ENCODE results near the gene ATP5F1E. TPM values are rescaled to one million over a fixed set of nuclear protein-coding genes. Genes with fewer than 3 reads are reported as not detected.

Gene ATP5F1E
- total RNA-seq, 1 donor from 2014 or later, result 53.5 TPM

DNA sequence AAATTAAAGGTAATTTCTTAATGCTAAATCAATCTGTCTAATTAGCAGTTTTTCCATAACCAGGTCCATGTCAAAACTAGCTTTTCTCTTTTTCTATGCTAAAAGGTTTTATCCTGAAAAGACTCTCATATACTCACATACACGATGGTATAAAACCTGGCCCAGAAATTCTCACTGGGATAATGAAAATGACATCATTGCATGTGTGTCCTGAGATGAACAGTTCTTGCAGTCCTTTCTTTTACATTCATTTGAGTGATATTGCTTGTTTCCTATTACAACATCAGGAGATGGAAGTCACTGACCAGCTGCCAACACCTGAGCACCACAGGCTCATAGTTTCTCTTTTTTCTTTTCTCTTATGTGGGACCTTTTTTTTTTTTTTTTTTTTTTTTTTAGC is 18.3 kb upstream of the ATP5F1E start:
- H3K4me3 Mint-ChIP-seq (ENCODE audit: unreplicated experiment), result no peak overlapping the region
- no peak for DNase-seq
- H3K27ac Mint-ChIP-seq (ENCODE audit: unreplicated experiment), result no peak overlapping the region
- TF ChIP-seq, protein P1, sequence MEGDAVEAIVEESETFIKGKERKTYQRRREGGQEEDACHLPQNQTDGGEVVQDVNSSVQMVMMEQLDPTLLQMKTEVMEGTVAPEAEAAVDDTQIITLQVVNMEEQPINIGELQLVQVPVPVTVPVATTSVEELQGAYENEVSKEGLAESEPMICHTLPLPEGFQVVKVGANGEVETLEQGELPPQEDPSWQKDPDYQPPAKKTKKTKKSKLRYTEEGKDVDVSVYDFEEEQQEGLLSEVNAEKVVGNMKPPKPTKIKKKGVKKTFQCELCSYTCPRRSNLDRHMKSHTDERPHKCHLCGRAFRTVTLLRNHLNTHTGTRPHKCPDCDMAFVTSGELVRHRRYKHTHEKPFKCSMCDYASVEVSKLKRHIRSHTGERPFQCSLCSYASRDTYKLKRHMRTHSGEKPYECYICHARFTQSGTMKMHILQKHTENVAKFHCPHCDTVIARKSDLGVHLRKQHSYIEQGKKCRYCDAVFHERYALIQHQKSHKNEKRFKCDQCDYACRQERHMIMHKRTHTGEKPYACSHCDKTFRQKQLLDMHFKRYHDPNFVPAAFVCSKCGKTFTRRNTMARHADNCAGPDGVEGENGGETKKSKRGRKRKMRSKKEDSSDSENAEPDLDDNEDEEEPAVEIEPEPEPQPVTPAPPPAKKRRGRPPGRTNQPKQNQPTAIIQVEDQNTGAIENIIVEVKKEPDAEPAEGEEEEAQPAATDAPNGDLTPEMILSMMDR (IDR thresholded peaks at IDR 0.05; ENCODE audit: partially characterized antibody, unreplicated experiment), result no peak
- H3K4me1 Mint-ChIP-seq (ENCODE audit: low read depth, unreplicated experiment), result peaks cover 12% of the 10 kb centered on the region
- H3K27me3 Mint-ChIP-seq (ENCODE audit: unreplicated experiment), result peaks cover 6% of the 10 kb centered on the region
- H3K9me3 Mint-ChIP-seq (ENCODE audit: unreplicated experiment), result peaks cover 2% of the 10 kb centered on the region
- peaks cover 11% of the 10 kb centered on the region for H3K36me3 Mint-ChIP-seq (ENCODE audit: unreplicated experiment)

DNA sequence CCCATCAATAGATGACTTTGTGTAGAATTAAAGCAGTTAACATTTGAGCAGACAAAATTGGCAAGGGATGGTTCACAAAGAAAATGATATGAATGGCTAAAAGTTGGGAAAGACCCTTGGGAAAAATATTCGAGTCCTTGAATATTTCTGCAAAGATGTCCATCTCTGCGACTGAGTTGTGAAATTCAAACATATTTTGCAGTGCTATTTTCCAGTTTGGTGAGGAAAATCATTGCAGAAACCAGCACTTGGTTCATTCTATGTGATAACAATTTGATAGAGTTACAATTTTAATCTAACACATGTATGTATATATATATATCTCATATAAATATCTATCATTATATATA is 16.5 kb upstream of the ATP5F1E start:
- peaks cover 2% of the 10 kb centered on the region for H3K9me3 Mint-ChIP-seq (ENCODE audit: unreplicated experiment)
- H3K27me3 Mint-ChIP-seq (ENCODE audit: unreplicated experiment), result peaks cover 6% of the 10 kb centered on the region
- H3K27ac Mint-ChIP-seq (ENCODE audit: unreplicated experiment), result no peak overlapping the region
- peaks cover 6% of the 10 kb centered on the region for H3K36me3 Mint-ChIP-seq (ENCODE audit: unreplicated experiment)
- no peak overlapping the region for H3K4me3 Mint-ChIP-seq (ENCODE audit: unreplicated experiment)
- no peak for DNase-seq
- TF ChIP-seq, protein P1 (IDR thresholded peaks at IDR 0.05; ENCODE audit: partially characterized antibody, unreplicated experiment), result no peak
- peaks cover 13% of the 10 kb centered on the region for H3K4me1 Mint-ChIP-seq (ENCODE audit: low read depth, unreplicated experiment)

DNA sequence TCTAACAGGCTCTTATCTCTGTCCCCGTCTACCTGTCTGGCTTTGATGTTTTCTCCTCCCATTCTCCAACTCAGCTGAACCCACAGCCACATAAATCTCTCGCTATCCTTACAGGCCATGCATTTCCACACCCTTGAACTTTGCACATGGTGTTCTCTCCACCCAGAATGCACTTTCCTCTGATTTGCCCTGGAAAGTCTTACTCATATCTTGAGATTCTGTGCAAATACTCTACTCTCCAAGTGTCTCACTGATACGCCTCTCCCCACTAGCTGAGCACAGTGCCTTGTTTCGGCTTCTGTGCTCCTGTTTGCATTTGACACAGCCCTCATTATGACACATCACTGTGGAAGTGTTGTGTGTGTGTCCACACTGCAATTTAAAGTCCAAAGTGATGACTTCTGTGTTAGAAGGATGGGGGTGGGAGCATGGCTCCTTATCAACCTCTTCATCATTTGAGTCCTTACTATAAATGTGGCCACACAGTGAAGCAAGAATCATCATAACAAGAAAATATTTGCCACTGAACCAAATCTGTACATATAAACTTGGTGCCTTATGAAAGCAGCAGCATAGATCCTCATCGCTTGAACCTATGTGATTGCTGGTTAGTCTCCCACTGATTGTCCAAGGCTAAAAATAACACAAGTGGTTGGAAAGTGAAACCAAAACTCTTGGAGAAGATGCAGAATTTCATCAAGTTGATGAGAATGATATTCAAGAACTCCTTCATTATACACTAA is 16.0 kb upstream of the ATP5F1E start:
- no peak for DNase-seq
- H3K36me3 Mint-ChIP-seq (ENCODE audit: unreplicated experiment), result peaks cover 6% of the 10 kb centered on the region
- no peak overlapping the region for H3K4me3 Mint-ChIP-seq (ENCODE audit: unreplicated experiment)
- H3K27me3 Mint-ChIP-seq (ENCODE audit: unreplicated experiment), result peaks cover 6% of the 10 kb centered on the region
- TF ChIP-seq, protein P1 (IDR thresholded peaks at IDR 0.05; ENCODE audit: partially characterized antibody, unreplicated experiment), result no peak
- H3K9me3 Mint-ChIP-seq (ENCODE audit: unreplicated experiment), result peaks cover 4% of the 10 kb centered on the region
- peaks cover 17% of the 10 kb centered on the region for H3K4me1 Mint-ChIP-seq (ENCODE audit: low read depth, unreplicated experiment)
- no peak overlapping the region for H3K27ac Mint-ChIP-seq (ENCODE audit: unreplicated experiment)

DNA sequence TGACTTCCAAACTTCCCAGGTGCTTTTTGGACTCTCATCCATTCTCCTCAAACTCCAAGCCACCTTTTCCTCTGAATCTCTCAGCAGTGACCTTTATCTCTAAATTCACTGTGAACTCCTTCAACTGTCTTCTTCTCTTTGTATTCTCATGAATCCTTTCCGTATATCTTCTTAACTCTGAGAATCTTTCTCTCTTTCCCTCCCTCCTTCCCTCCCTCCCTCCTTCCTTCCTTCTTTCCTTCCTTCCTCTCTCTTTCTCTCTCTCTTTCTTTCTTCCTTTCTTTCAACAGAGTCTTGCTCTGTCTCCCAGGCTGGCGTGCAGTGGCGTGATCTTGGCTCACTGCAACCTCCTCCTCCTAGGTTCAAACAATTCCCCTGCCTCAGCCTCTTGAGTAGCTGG is 14.7 kb upstream of the ATP5F1E start:
- peaks cover 6% of the 10 kb centered on the region for H3K36me3 Mint-ChIP-seq (ENCODE audit: unreplicated experiment)
- H3K4me1 Mint-ChIP-seq (ENCODE audit: low read depth, unreplicated experiment), result peaks cover 15% of the 10 kb centered on the region
- peaks cover 6% of the 10 kb centered on the region for H3K27me3 Mint-ChIP-seq (ENCODE audit: unreplicated experiment)
- H3K9me3 Mint-ChIP-seq (ENCODE audit: unreplicated experiment), result peaks cover 4% of the 10 kb centered on the region
- TF ChIP-seq, protein P1 (IDR thresholded peaks at IDR 0.05; ENCODE audit: partially characterized antibody, unreplicated experiment), result no peak
- no peak overlapping the region for H3K4me3 Mint-ChIP-seq (ENCODE audit: unreplicated experiment)
- no peak for DNase-seq
- no peak overlapping the region for H3K27ac Mint-ChIP-seq (ENCODE audit: unreplicated experiment)

DNA sequence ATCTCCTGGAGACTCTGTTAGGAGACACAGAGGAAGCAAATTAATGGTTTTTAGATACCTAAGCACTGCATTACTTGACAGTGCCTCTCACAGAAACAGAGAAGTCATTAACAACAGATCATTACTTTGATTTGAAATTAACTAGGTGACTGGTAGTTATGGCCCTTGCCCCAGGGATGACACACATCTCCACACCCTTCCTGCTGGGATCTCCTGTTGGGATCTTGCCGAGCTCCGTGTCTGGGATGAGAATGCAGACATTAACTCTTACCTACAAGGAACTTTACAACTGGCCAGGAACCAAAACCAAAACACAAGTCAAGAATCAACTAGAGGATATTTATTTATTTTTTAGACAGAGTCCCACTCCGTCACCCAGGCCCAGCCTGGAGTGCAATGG is 12.7 kb upstream of the ATP5F1E start:
- TF ChIP-seq, protein P1 (IDR thresholded peaks at IDR 0.05; ENCODE audit: partially characterized antibody, unreplicated experiment), result no peak

More for the DNA sequence above, 12.7 kb upstream of the ATP5F1E start:
- Mint-ChIP-seq H3K4me1 (ENCODE audit: low read depth, unreplicated experiment) (peaks cover 15% of the 10 kb centered on the region), H3K27me3 (ENCODE audit: unreplicated experiment) (peaks cover 3% of the 10 kb centered on the region), H3K4me3 (ENCODE audit: unreplicated experiment) (no peak overlapping the region), H3K36me3 (ENCODE audit: unreplicated experiment) (peaks cover 6% of the 10 kb centered on the region), H3K9me3 (ENCODE audit: unreplicated experiment) (peaks cover 3% of the 10 kb centered on the region), H3K27ac (ENCODE audit: unreplicated experiment) (no peak overlapping the region)
- no peak for DNase-seq
